ENCODE data around the gene FBLN5. TPM values are rescaled to one million over a fixed set of nuclear protein-coding genes. Genes with fewer than 3 reads are reported as not detected.
A peak's percentile ranks its signal among the peaks of the same experiment; 100 is the strongest.

Gene FBLN5
- total and polyA plus RNA-seq, 5 experiments from 2014 or later = 7.2 to 37.7 (median 21.2) TPM

- H3K9me3 Mint-ChIP-seq = peaks cover 0 to 2% (median 0%) of the 10 kb centered on the region in 9 donors
- no peaks in the 10 kb centered on the region for H3K36me3 Mint-ChIP-seq
- H3K27me3 Mint-ChIP-seq = peaks cover 9 to 20% (median 11%) of the 10 kb centered on the region in 5 donors
- DNase-seq (no peak), ATAC-seq (no peak)
- peaks cover 3 to 6% (median 4%) of the 10 kb centered on the region in 4 donors for H3K4me1 Mint-ChIP-seq
- H3K4me3 Mint-ChIP-seq = no peak overlapping the region
- no peak overlapping the region for H3K27ac Mint-ChIP-seq
- POLR2A ChIA-PET = no interaction called here
Observed at GRCh38 chr14:91940209-91940608, 7.3 kb downstream of the FBLN5 start.

GRCh38 chr14:91935586-91935985, 11.9 kb downstream of the FBLN5 start:
- H3K36me3 Mint-ChIP-seq = no peaks in the 10 kb centered on the region
- no peak overlapping the region for H3K27ac Mint-ChIP-seq
- H3K4me1 Mint-ChIP-seq = no peaks in the 10 kb centered on the region
- H3K4me3 Mint-ChIP-seq = no peak overlapping the region
- peaks cover 0 to 2% (median 0%) of the 10 kb centered on the region in 9 donors for H3K9me3 Mint-ChIP-seq
- H3K27me3 Mint-ChIP-seq = no peaks in the 10 kb centered on the region
- POLR2A ChIA-PET = no interaction called here
- ATAC-seq (no peak), DNase-seq (no peak)

- Mint-ChIP-seq H3K27ac (no peak overlapping the region), H3K27me3 (no peaks in the 10 kb centered on the region), H3K9me3 (peaks cover 0 to 2% (median 0%) of the 10 kb centered on the region in 9 donors), H3K4me3 (no peak overlapping the region), H3K36me3 (no peaks in the 10 kb centered on the region), H3K4me1 (no peaks in the 10 kb centered on the region)
- ATAC-seq (no peak), DNase-seq (no peak)
- POLR2A ChIA-PET = no interaction called here
Observed at GRCh38 chr14:91934554-91935285, 12.8 kb downstream of the FBLN5 start.

- DNase-seq (no peak), ATAC-seq (no peak)
- Mint-ChIP-seq H3K27ac (no peak overlapping the region), H3K27me3 (no peaks in the 10 kb centered on the region), H3K9me3 (peaks cover 0 to under 1% (median 0%) of the 10 kb centered on the region in 9 donors), H3K4me3 (no peak overlapping the region), H3K4me1 (no peaks in the 10 kb centered on the region), H3K36me3 (no peaks in the 10 kb centered on the region)
- POLR2A ChIA-PET = no interaction called here
Observed at GRCh38 chr14:91931478-91932088, 15.9 kb downstream of the FBLN5 start.

GRCh38 chr14:91929700-91930099, 17.8 kb downstream of the FBLN5 start:
- H3K9me3 Mint-ChIP-seq = no peaks in the 10 kb centered on the region
- POLR2A ChIA-PET = no interaction called here
- no peaks in the 10 kb centered on the region for H3K4me1 Mint-ChIP-seq
- no peak overlapping the region for H3K27ac Mint-ChIP-seq
- DNase-seq = no peak
- no peak overlapping the region for H3K4me3 Mint-ChIP-seq
- H3K36me3 Mint-ChIP-seq = no peaks in the 10 kb centered on the region
- ATAC-seq = no peak
- no peaks in the 10 kb centered on the region for H3K27me3 Mint-ChIP-seq

- H3K27me3 Mint-ChIP-seq = no peaks in the 10 kb centered on the region
- POLR2A ChIA-PET = no interaction called here
- DNase-seq = no peak
- no peaks in the 10 kb centered on the region for H3K36me3 Mint-ChIP-seq
- H3K4me1 Mint-ChIP-seq = no peaks in the 10 kb centered on the region
- no peak for ATAC-seq
- peak overlapping the region in 1 of 10 donors; percentile 77 for H3K27ac Mint-ChIP-seq
- no peak overlapping the region for H3K4me3 Mint-ChIP-seq
- no peaks in the 10 kb centered on the region for H3K9me3 Mint-ChIP-seq
Observed at GRCh38 chr14:91927800-91928199, 19.7 kb downstream of the FBLN5 start.

- ATAC-seq = no peak
- Mint-ChIP-seq H3K36me3 (no peaks in the 10 kb centered on the region), H3K27me3 (no peaks in the 10 kb centered on the region), H3K4me3 (no peak overlapping the region), H3K9me3 (no peaks in the 10 kb centered on the region), H3K4me1 (no peaks in the 10 kb centered on the region), H3K27ac (no peak overlapping the region)
- no peak for DNase-seq
- POLR2A ChIA-PET = no interaction called here
Observed at GRCh38 chr14:91927191-91927590, 20.3 kb downstream of the FBLN5 start.

GRCh38 chr14:91926131-91926890, 21.2 kb downstream of the FBLN5 start:
- no peak for DNase-seq
- no peak overlapping the region for H3K27ac Mint-ChIP-seq
- H3K27me3 Mint-ChIP-seq = no peaks in the 10 kb centered on the region
- H3K4me3 Mint-ChIP-seq = no peak overlapping the region
- H3K4me1 Mint-ChIP-seq = no peaks in the 10 kb centered on the region
- POLR2A ChIA-PET = no interaction called here
- no peaks in the 10 kb centered on the region for H3K9me3 Mint-ChIP-seq
- H3K36me3 Mint-ChIP-seq = no peaks in the 10 kb centered on the region
- no peak for ATAC-seq

- POLR2A ChIA-PET = no interaction called here
Observed at GRCh38 chr14:91925727-91926121, 21.8 kb downstream of the FBLN5 start.

GRCh38 chr14:91925001-91925726, 22.3 kb downstream of the FBLN5 start:
- POLR2A ChIA-PET = no interaction called here
- Mint-ChIP-seq H3K4me1 (no peaks in the 10 kb centered on the region), H3K27ac (no peak overlapping the region), H3K27me3 (no peaks in the 10 kb centered on the region), H3K9me3 (no peaks in the 10 kb centered on the region), H3K36me3 (no peaks in the 10 kb centered on the region), H3K4me3 (no peak overlapping the region)
- DNase-seq (no peak), ATAC-seq (no peak)

More at GRCh38 chr14:91925727-91926121, 21.8 kb downstream of the FBLN5 start:
- H3K4me3 Mint-ChIP-seq = no peak overlapping the region
- H3K9me3 Mint-ChIP-seq = no peaks in the 10 kb centered on the region
- DNase-seq (no peak), ATAC-seq (no peak)
- no peak overlapping the region for H3K27ac Mint-ChIP-seq
- no peaks in the 10 kb centered on the region for H3K4me1 Mint-ChIP-seq
- no peaks in the 10 kb centered on the region for H3K36me3 Mint-ChIP-seq
- no peaks in the 10 kb centered on the region for H3K27me3 Mint-ChIP-seq

- POLR2A ChIA-PET = interaction anchor here (1.5 kb wide), 1 partner anchor 85 kb away, joined by 4 read pairs; no protein-coding TSS in a partner anchor
- no peaks in the 10 kb centered on the region for H3K27me3 Mint-ChIP-seq
- DNase-seq (no peak), ATAC-seq (no peak)
- no peak overlapping the region for H3K27ac Mint-ChIP-seq
- H3K36me3 Mint-ChIP-seq = peaks cover 0 to 3% (median 1%) of the 10 kb centered on the region in 3 donors
- H3K4me3 Mint-ChIP-seq = no peak overlapping the region
- peaks cover 0 to 3% (median 0%) of the 10 kb centered on the region in 9 donors for H3K9me3 Mint-ChIP-seq
- no peaks in the 10 kb centered on the region for H3K4me1 Mint-ChIP-seq
Observed at GRCh38 chr14:91920526-91920925, 27.0 kb downstream of the FBLN5 start.

- no peak for ATAC-seq
- no peak overlapping the region for H3K4me3 Mint-ChIP-seq
- no peak for DNase-seq
- peaks cover 0 to 4% (median 0%) of the 10 kb centered on the region in 9 donors for H3K9me3 Mint-ChIP-seq
- H3K27ac Mint-ChIP-seq = no peak overlapping the region
- H3K4me1 Mint-ChIP-seq = no peaks in the 10 kb centered on the region
- H3K36me3 Mint-ChIP-seq = peaks cover 0 to 5% (median 1%) of the 10 kb centered on the region in 3 donors
- POLR2A ChIA-PET = interaction anchor here (1.5 kb wide), 1 partner anchor 84 kb away, joined by 4 read pairs; no protein-coding TSS in a partner anchor
- no peaks in the 10 kb centered on the region for H3K27me3 Mint-ChIP-seq
Observed at GRCh38 chr14:91919814-91920213, 27.7 kb downstream of the FBLN5 start.

All from naive thymus-derived CD8-positive, alpha-beta T cell (primary cell).